Keratinocyte (primary cell): ENCODE measurements around the gene PRR20G.

Experiments used
- CTCF ChIP-seq, 3 experiments: IDR thresholded peaks in 1 of 3; conservative IDR thresholded peaks in 1 of 3; optimal IDR thresholded peaks in 1 of 3; 2 replicates in 2 of 3; 3 replicates in 1 of 3; pipeline versions ENCODE3 to v1.5.1; 2011; ENCODE audit warnings: low read length in 3 of 3, mild to moderate bottlenecking in 3 of 3, moderate library complexity in 2 of 3, control low read depth in 1 of 3, inconsistent platforms in 1 of 3; ENCODE audit not compliant: insufficient read depth in 2 of 3; ENCODE audit errors: extremely low read depth in 1 of 3
- EZH2 ChIP-seq: IDR thresholded peaks from one replicate; pipeline ENCODE4 v1.6.1; 2012; ENCODE audit warnings: inconsistent platforms, mild to moderate bottlenecking, low read length, moderate library complexity

DNA sequence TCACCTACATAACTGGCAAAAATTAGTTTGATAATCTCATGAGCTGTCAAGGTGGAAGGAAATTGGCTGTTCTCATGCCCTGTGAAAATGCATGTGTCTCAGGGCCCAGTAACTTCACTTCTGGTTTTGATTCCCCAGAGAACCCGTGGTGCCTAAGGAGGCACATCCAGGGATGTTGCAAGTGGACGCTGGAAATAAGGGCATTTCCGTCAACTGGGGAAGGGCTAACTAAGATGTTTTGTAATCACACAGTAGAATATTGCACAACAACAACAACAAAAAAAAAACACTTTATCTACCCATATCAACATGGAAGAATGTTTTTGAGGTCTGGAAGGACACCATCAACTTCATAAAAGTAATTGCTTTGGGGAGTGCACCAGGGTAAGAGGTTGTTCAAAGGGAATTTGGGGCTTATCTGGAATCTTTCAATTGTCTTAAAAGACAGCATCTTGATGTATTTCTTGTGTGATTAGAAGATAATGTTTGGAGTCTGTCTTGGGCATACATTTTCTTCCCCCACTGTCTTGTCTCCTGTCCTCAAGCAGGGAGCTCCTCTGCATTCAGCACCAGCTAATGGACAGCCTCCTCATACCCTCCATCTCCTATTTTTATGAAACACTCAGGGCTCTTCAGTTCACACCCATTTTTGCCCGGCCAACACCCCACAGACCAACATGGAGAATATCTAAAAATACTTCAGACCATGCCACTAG lies 37.2 kb upstream of the PRR20G start:
- no peak for TF ChIP-seq CTCF (optimal IDR thresholded peaks at IDR 0.05 in 1 of 3, IDR thresholded peaks at IDR 0.05 in 1 of 3, conservative IDR thresholded peaks at IDR 0.05 in 1 of 3; ENCODE audit: extremely low read depth in 1 of 3, insufficient read depth in 2 of 3, low read length in 3 of 3)
- no peak for TF ChIP-seq EZH2
